Ureter (tissue), 1 donor: ENCODE results near the gene ISOC1. TPM values are rescaled to one million over a fixed set of nuclear protein-coding genes. Genes with fewer than 3 reads are reported as not detected.
A peak's percentile ranks its signal among the peaks of the same experiment; 100 is the strongest.

Experiments
- DNase-seq: peaks from one replicate; pipeline ENCODE4 v3.0.0-alpha.2; 2020; ENCODE audit warnings: low spot score
- total RNA-seq: library from RNA; stranded (reverse); gene quantifications from one replicate; pipeline ENCODE4 v1.2.4, GENCODE V29; 2023
- donor health status: DM: yes; HTN: yes; CAD: no.

Gene ISOC1
- total RNA-seq: 21.1 TPM

GRCh38 chr5:129094087-129094923 is at the start of gene ISOC1:
ISOC1 (plus strand) TSS chr5:129094749; CDS start chr5:129094767, 18 bp downstream.
- DNase-seq: peak; percentile 91

DNA sequence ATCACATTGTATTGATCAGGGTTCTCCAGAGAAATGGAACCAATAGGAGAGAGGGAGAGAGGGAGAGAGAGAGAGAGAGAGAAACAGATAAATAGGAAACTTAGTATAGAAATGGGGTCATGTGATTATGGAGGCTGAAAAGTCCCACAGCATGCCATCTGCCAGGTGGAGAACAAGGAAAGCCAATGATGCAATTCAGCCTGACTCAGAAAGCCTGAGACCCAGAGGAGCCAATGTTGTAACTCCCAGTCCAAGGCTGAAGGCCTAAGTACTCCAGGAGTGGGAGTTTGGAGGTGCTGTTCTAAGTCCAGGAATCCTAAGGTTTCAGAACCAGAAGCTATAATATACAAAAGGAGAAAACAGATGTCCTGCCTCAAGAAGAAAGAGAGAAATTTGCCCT is 48.4 kb upstream of the ISOC1 start:
- no peak for DNase-seq

DNA sequence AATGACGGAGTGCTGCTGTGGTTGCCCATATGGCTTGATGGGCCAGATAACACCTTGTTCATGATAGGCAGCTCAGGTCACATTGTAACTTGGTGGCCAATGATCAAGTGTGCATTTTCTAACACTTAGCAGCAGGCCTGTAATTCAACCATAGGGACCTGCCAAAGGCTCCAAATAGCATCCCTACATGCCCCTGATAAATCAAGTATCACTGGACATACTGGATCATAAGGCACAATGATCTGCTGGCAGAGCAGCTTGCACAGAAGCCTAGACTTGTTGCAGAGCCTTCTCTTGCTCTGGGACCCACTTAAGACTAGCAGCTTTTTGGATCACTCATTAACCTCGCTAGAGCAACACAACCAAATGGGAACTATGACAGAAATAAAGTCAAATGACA is 46.0 kb upstream of the ISOC1 start:
- no peak for DNase-seq

- DNase-seq: no peak
Measured at GRCh38 chr5:129049126-129049799, 45.3 kb upstream of the ISOC1 start.

GRCh38 chr5:129051283-129051682 is 43.3 kb upstream of the ISOC1 start:
- DNase-seq: no peak

DNA sequence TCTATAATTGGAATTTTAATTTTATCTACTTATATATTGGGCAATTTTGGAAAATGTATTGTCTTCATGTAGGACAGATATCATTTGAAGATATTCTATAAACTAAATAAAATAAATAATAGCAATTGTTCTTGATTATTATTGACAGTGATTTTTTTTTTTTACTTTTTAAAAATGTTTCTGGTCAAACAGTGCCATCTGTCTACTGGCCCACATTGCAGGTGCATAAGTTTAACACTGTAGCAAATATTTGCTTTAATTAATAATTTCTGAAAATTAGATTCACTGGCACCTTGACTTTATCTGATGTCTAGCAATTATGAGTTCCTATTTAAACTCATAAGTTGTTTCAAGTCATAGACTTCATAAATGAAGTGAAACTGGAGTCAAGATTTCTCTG is 41.1 kb upstream of the ISOC1 start:
- DNase-seq: no peak

DNA sequence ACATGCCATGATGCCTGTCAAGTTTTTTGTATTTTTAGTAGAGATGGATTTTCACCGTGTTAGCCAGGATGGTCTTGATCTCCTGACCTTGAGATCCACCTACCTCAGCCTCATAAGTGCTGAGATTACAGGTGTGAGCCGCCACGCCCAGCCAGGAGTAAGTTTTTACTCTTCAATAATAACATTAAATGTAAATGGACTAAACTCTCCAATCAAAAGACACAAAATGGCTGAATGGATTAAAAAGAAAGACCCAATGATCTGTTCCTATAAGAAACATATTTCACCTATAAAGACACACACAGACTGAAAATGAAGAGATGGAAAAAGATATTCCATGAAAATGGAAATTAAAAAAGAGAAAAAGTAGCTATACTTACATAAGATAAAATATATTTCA is 37.2 kb upstream of the ISOC1 start:
- no peak for DNase-seq

GRCh38 chr5:129061849-129062248 is 32.7 kb upstream of the ISOC1 start:
- DNase-seq: no peak

DNA sequence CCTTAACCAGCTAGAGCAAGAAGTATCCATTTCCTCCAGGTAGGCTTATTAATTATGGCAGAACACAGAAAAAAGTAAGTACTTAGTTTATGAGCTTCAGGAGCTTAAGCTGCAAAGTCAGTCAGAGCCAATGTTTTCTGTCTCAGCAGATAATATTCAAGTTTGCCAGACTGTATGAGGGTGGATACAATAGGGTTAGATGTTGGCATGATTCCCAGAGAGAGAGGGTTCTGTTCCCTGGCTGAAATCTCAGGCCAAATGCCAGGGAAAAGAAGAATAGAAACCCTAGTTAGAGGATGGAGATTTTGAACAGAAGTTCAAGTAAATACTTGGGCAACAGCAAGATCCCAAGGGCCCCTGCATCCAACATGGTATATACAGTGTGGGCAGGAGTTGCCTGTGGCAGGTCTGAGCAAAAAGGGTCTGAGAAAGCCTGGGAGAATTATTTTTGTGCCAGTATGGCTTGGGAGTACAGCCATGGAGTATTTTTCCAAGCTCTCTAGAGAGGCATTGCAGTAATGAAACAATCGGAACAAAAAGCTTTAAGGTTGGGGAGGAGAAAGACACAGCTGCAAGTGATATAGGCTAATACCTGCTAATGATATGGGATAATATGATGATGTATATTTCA is 31.0 kb upstream of the ISOC1 start:
- no peak for DNase-seq

DNA sequence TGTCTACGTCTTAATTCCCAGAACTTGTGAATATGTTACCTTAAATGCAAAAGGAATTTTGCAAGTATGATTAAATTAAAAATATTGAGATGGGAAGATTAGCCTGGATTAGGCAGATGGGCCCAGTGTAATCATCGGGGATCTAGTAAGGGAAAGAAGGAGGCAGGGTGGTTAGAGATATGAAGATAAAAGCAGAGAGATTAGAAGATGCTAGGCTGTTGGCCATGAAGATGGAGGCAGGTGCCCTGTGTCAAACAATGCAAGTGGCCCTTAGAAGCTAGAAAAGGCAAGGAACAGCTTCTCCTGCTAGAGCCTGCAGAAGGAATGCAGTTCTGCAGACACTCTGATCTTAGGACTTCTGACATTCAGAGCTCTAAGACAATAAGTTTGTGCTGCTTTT is 28.8 kb upstream of the ISOC1 start:
- DNase-seq: no peak

- DNase-seq: no peak
Measured at GRCh38 chr5:129067745-129068144, 26.8 kb upstream of the ISOC1 start.

DNA sequence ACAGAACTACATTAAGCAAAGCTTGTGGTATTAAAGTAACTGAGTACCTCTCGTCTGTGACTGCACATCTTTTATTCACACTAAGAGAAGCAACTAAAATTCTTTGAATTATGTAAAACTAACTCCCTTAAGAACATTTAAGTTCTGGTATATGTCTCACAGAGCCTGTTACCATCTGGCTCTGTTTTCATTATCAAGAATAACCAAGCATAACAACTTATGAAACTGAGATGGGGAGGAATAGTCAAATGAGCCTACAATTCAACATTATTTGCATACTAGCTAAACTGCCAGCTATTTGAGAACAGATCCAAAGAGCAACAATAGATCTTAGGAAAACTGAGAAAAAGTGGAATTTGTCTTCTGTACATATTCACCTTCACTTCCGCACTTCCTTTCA is 25.3 kb upstream of the ISOC1 start:
- no peak for DNase-seq

- DNase-seq: no peak
Measured at GRCh38 chr5:129073111-129073510, 21.4 kb upstream of the ISOC1 start.

GRCh38 chr5:129074903-129075302 is 19.6 kb upstream of the ISOC1 start:
- DNase-seq: no peak

DNA sequence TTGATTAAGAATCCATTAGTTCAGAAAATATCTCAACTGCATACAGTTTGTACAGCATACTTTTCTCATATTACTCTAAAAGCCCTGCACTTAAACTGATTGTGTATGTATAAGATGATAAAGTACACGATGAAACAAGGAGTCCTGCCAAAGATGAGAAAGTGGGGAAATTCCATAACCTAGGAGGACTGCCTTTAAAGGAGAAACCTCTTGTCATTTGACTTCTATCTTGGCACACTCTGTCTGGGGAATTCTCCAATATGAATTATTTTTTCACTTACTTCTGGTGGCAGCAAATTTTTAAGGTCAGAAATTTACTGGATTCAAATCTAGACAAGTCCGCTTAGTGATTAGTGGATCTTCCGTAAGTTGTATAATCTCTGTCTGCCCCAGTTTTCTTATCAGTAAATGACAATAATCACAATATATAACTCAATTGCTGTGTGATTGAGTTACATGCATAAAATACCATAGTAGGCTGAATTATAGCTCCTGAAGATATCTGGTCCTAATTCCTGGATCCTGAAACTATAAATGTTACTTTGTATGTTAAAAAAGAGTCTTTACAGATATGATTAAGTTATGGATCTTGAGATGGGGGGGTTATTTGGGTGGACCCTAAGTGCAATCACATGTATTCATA is 17.0 kb upstream of the ISOC1 start:
- DNase-seq: no peak

GRCh38 chr5:129078247-129078646 is 16.3 kb upstream of the ISOC1 start:
- DNase-seq: no peak

DNA sequence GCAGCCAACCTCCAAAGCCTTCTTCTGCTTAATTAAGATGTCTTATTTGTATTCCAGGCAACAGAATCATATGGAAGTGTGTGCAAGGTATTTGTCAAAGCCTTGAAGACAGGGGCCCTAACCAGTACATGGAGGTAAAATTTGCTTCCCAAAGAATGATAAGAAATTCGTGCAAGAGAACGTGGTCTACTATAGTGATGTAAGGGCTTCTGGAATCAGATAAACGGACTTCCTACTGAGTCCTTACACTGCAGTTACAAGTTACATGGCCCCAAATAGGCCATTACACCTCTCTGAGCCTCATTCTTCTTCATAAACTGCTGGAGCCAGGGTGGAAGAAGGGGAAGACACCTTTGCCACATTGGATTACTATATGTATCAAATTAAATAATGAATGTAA is 15.9 kb upstream of the ISOC1 start:
- no peak for DNase-seq

- no peak for DNase-seq
Measured at GRCh38 chr5:129079496-129079895, 15.1 kb upstream of the ISOC1 start.

DNA sequence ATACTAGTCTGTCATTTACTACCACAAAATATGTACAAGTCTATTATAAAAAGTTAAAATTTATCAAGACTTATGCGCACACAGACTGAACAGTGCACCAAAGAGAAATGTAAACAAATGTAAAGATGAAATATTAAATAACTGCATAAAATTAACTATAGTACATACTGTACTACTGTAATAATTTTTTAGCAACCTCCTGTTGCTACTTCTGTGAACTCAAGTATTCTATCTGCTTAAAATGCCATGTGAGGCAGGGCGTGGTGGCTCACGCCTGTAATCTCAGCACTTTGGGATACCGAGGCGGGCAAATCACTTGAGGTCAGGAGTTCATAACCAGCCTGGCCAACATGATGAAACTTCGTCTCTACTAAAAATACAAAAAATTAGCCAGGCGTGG is 13.8 kb upstream of the ISOC1 start:
- DNase-seq: no peak

DNA sequence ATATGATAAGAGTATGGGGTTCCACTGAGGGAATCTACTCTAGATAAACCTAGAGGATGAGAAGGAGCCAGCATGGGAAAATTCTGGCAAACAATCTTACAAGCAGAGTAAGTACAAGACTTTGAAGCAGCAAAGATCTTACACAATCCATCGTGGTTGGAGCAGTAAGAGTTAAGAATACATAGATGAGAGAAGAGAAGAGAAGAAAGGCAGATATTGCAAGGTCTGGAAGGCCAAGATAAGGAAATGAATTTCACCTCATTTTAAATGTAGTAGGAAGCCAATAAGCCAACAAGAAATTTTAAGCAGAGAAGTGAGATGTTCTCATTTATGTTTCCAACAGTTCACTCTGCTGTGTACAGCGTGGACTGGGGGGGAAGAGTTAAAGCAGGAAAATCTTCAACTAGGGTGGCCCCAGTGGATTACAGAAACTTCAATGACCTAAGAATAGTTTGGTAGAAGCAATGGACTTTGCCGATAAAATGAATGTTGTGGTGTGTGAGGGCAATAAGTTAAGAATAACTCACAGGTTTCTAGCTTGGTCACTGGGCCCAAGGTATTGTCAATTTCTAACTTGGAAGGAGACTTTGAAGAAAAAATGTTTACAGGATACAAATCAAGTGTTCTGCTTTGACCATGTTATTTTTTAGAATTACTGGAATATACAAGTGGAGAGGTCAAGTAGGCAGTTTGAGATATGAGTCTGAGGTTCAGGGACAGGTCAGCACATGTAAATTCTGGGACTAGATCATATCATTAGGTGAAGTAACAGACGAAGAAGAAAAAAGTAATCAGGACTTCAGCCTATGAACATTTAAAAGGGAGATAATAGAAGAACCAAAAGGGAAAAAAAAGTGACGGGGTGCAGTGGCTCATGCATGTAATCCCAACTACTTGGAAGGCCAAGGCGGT is 12.1 kb upstream of the ISOC1 start:
- no peak for DNase-seq
